ENCODE results near the gene TUBB1. TPM values are rescaled to one million over a fixed set of nuclear protein-coding genes. Genes with fewer than 3 reads are reported as not detected.
A peak's percentile ranks its signal among the peaks of the same experiment; 100 is the strongest.

TUBB1 gene
- total and polyA plus RNA-seq, 2 of the 13 experiments (the other 11 are each of a cell fraction or from before 2014, with no cell fraction given): 0.11 to 57.6 TPM

DNA sequence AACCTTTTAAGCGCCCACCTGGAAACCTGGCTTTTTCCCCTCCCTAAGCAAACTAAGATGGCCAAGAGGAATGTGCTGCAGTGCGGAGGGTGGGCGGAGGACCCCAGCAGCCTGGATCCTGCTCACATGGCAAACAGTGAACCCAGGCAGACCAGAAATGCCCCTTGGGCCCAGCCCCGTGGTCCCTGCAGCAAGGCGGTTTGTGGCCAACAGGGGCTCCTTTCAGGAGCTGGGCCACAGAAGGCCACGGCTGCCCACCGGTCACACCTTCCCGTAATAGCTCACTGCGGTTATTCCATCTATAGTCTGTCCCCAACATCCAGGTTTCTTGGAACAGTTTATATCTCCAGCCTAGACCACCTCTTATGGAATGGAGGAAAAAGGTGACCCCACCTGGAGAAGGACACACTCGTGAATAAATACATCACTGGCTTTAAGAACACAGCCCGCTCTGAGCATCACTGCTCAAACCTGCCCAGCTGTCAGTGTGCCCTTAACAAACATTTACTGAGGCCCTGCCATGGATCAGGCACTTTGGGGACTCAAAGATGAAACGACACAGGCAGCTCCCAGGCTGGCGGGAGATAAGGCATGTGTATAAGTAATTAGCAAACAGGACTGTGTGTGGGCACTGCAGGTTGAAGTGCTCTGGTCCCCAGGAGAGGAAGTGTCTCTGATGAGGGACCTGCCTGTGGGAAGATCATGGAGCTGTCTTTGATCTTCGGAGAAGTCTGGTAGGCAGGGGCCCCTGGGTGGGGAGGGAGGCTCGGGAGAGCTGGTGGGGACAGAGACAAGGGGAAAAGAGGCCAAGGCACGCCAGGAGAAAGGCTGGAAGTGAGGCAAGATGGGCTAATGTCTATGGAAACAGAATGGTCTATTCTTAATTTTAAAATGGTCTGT is 3.2 kb upstream of the TUBB1 start (continued):
- TF ChIP-seq GABPA (IDR thresholded peaks at IDR 0.05; ENCODE audit: low read depth, low read length) (no peak), GABPA (CRISPR knock-in tag; IDR thresholded peaks at IDR 0.05; ENCODE audit: low read depth) (peak; percentile 51), TCF12 (IDR thresholded peaks at IDR 0.05) (no peak), TCF12 (CRISPR knock-in tag; IDR thresholded peaks at IDR 0.05) (peak; percentile 80; the same call in 1 of the 2 replicates), PTBP1 (IDR thresholded peaks at IDR 0.05; ENCODE audit: low read depth, low read length, poor library complexity, severe bottlenecking) (no peak), GPN1 (CRISPR knock-in tag; IDR thresholded peaks at IDR 0.05; ENCODE audit: borderline replicate concordance) (no peak), ZNF766 (CRISPR knock-in tag; IDR thresholded peaks at IDR 0.05; ENCODE audit: borderline replicate concordance) (peak; percentile 33; the same call in 1 of the 2 replicates), TSC22D2 (CRISPR knock-in tag; IDR thresholded peaks at IDR 0.05; ENCODE audit: borderline replicate concordance) (peak; percentile 62; the same call in 1 of the 2 replicates), HNF4A (CRISPR knock-in tag; IDR thresholded peaks at IDR 0.05) (peak; percentile 80), SIN3A (IDR thresholded peaks at IDR 0.05; ENCODE audit: borderline replicate concordance, low read depth, low read length) (no peak), CBFB (CRISPR knock-in tag; IDR thresholded peaks at IDR 0.05) (peak; percentile 51; the same call in 1 of the 2 replicates), ISX (CRISPR knock-in tag; conservative IDR thresholded peaks at IDR 0.05) (no peak), ZNF337 (CRISPR knock-in tag; IDR thresholded peaks at IDR 0.05; ENCODE audit: borderline replicate concordance, low read depth) (no peak), ZSCAN22 (CRISPR knock-in tag; IDR thresholded peaks at IDR 0.05) (no peak), RBM22 (optimal IDR thresholded peaks at IDR 0.05; ENCODE audit: low read length) (peak; percentile 47), MEF2D (CRISPR knock-in tag; IDR thresholded peaks at IDR 0.05) (peak; percentile 87), STAT5B (CRISPR knock-in tag; IDR thresholded peaks at IDR 0.05) (0 out of 2 replicates have a peak, but pooled peaks have one; percentile 65), HOXD1 (CRISPR knock-in tag; IDR thresholded peaks at IDR 0.05) (peak; percentile 93), ZSCAN20 (CRISPR knock-in tag; IDR thresholded peaks at IDR 0.05; ENCODE audit: borderline replicate concordance) (peak; percentile 77; the same call in 1 of the 2 replicates)
- TF ChIP-seq, protein P1, sequence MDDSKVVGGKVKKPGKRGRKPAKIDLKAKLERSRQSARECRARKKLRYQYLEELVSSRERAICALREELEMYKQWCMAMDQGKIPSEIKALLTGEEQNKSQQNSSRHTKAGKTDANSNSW (CRISPR knock-in tag; IDR thresholded peaks at IDR 0.05; ENCODE audit: borderline replicate concordance): no peak
- TF ChIP-seq, protein P2, sequence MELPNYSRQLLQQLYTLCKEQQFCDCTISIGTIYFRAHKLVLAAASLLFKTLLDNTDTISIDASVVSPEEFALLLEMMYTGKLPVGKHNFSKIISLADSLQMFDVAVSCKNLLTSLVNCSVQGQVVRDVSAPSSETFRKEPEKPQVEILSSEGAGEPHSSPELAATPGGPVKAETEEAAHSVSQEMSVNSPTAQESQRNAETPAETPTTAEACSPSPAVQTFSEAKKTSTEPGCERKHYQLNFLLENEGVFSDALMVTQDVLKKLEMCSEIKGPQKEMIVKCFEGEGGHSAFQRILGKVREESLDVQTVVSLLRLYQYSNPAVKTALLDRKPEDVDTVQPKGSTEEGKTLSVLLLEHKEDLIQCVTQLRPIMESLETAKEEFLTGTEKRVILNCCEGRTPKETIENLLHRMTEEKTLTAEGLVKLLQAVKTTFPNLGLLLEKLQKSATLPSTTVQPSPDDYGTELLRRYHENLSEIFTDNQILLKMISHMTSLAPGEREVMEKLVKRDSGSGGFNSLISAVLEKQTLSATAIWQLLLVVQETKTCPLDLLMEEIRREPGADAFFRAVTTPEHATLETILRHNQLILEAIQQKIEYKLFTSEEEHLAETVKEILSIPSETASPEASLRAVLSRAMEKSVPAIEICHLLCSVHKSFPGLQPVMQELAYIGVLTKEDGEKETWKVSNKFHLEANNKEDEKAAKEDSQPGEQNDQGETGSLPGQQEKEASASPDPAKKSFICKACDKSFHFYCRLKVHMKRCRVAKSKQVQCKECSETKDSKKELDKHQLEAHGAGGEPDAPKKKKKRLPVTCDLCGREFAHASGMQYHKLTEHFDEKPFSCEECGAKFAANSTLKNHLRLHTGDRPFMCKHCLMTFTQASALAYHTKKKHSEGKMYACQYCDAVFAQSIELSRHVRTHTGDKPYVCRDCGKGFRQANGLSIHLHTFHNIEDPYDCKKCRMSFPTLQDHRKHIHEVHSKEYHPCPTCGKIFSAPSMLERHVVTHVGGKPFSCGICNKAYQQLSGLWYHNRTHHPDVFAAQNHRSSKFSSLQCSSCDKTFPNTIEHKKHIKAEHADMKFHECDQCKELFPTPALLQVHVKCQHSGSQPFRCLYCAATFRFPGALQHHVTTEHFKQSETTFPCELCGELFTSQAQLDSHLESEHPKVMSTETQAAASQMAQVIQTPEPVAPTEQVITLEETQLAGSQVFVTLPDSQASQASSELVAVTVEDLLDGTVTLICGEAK (IDR thresholded peaks at IDR 0.05): no peak
- TF ChIP-seq, protein P2 (CRISPR knock-in tag; IDR thresholded peaks at IDR 0.05): peak; percentile 80; the same call in 1 of the 2 replicates
